Muscle of leg (tissue), 11 donors: ENCODE results near the gene TMSB4X. TPM values are rescaled to one million over a fixed set of nuclear protein-coding genes. Genes with fewer than 3 reads are reported as not detected.
"Not testable (repeated sequence)": the region's sequence is repeated elsewhere in the genome, so short reads cannot be mapped to it uniquely, and the experiment has no call there.

ENCODE experiments used
- DNase-seq: peaks from one replicate; pipeline ENCODE4 v3.0.0; 2013
- H3K27ac ChIP-seq: one replicate; pipeline ENCODE4 v1.5.1; 2013; ENCODE audit warnings: mild to moderate bottlenecking, low read length, control low read depth
- H3K27me3 ChIP-seq: one replicate; pipeline ENCODE4 v1.6.1; 2013; ENCODE audit warnings: low read length; ENCODE audit not compliant: control insufficient read depth, insufficient read depth
- H3K36me3 ChIP-seq: one replicate; pipeline ENCODE4 v1.6.1; 2013; ENCODE audit warnings: low read length; ENCODE audit not compliant: control insufficient read depth, insufficient read depth
- H3K4me1 ChIP-seq: one replicate; pipeline ENCODE4 v1.6.1; 2013; ENCODE audit warnings: low read length; ENCODE audit not compliant: control insufficient read depth, insufficient read depth
- H3K4me3 ChIP-seq: one replicate; pipeline ENCODE4 v1.5.1; 2013; ENCODE audit warnings: low read length, control low read depth
- H3K9me3 ChIP-seq: replicated peaks from 2 replicates; pipeline ENCODE4 v1.6.1; 2013; ENCODE audit warnings: low read depth, low read length; ENCODE audit not compliant: control insufficient read depth
- WGBS: methylation state at CpG from one replicate; pipeline ENCODE4 v1.1.5; 2013; ENCODE audit warnings: missing lambda C conversion rate; ENCODE audit not compliant: insufficient coverage; 5-methylcytosine and 5-hydroxymethylcytosine counted together
- polyA plus RNA-seq, 8 donors: library from polyadenylated mRNA; unstranded; fragments of 120-200 nt; gene quantifications; one replicate each; pipeline versions ENCODE4 v1.2.1 to v1.2.3, GENCODE V29; 2013; ENCODE audit warnings: inconsistent platforms in 1 of 8, low replicate concordance in 1 of 8; ENCODE audit not compliant: insufficient read length in 8 of 8, insufficient read depth in 1 of 8
- total RNA-seq: library from RNA; stranded (reverse); fragments of 120-200 nt; gene quantifications from one replicate; pipeline ENCODE4 v1.2.4, GENCODE V29; 2013

TMSB4X gene
- total and polyA plus RNA-seq, 9 donors, result 996 to 1,896 (median 1,301) TPM

- H3K27me3 ChIP-seq, result peaks cover 34% of the 10 kb centered on the region
- peak overlapping the region; percentile 91 for H3K27ac ChIP-seq
- H3K36me3 ChIP-seq, result no peaks in the 10 kb centered on the region
- H3K4me3 ChIP-seq, result peak overlapping the region; percentile 85
- H3K9me3 ChIP-seq, result no peaks in the 10 kb centered on the region
- 26% methylated on average over 11 of the region's 13 CpGs for WGBS
- peak; percentile 60 for DNase-seq
- peaks cover 12% of the 10 kb centered on the region for H3K4me1 ChIP-seq
These were observed 560 bp upstream of the TMSB4X start for GRCh38 chrX:12974305-12974795.

GRCh38 chrX:12975670-12975965 lies 708 bp downstream of the TMSB4X start:
- H3K4me3 ChIP-seq, result peak overlapping the region; percentile 85
- peak overlapping the region; percentile 97 for H3K27ac ChIP-seq
- H3K9me3 ChIP-seq, result no peaks in the 10 kb centered on the region
- H3K36me3 ChIP-seq, result no peaks in the 10 kb centered on the region
- H3K4me1 ChIP-seq, result peaks cover 11% of the 10 kb centered on the region
- H3K27me3 ChIP-seq, result peaks cover 35% of the 10 kb centered on the region
- 12% methylated on average over 18 of the region's 26 CpGs for WGBS
- DNase-seq, result no peak

- WGBS, result 10% methylated on average over 23 of the region's 34 CpGs
- Histone ChIP-seq H3K4me1 (peaks cover 9% of the 10 kb centered on the region), H3K27ac (peak overlapping the region; percentile 97), H3K4me3 (peak overlapping the region; percentile 85), H3K36me3 (no peaks in the 10 kb centered on the region), H3K27me3 (peaks cover 35% of the 10 kb centered on the region), H3K9me3 (no peaks in the 10 kb centered on the region)
- DNase-seq, result peak; percentile 75
These were observed 1.2 kb downstream of the TMSB4X start for GRCh38 chrX:12975991-12976558.

GRCh38 chrX:12976819-12977732 lies 2.2 kb downstream of the TMSB4X start:
- H3K4me3 ChIP-seq, result peak overlapping the region; percentile 85
- not testable (repeated sequence) for H3K9me3 ChIP-seq, H3K4me1 ChIP-seq, DNase-seq, H3K36me3 ChIP-seq
- H3K27me3 ChIP-seq, result peaks cover 36% of the 10 kb centered on the region
- 0% methylated on average over 1 of the region's 12 CpGs for WGBS
- H3K27ac ChIP-seq, result peak overlapping the region; percentile 97

- no peak for DNase-seq
- Histone ChIP-seq H3K4me3 (peak overlapping the region; percentile 0), H3K4me1 (peaks cover 6% of the 10 kb centered on the region), H3K27me3 (peaks cover 38% of the 10 kb centered on the region), H3K27ac (peak overlapping the region; percentile 84), H3K9me3 (no peaks in the 10 kb centered on the region), H3K36me3 (no peaks in the 10 kb centered on the region)
- WGBS, result 56% methylated on average over 3 of the region's 9 CpGs
These were observed 2.9 kb downstream of the TMSB4X start for GRCh38 chrX:12977761-12978204.

- Histone ChIP-seq H3K4me3 (peak overlapping the region; percentile 0), H3K36me3 (no peaks in the 10 kb centered on the region), H3K9me3 (no peaks in the 10 kb centered on the region), H3K4me1 (peaks cover 4% of the 10 kb centered on the region), H3K27me3 (peaks cover 41% of the 10 kb centered on the region), H3K27ac (peak overlapping the region; percentile 84)
- WGBS, result 26% methylated on average over 6 of the region's 14 CpGs
- peak; percentile 77 for DNase-seq
These were observed 3.5 kb downstream of the TMSB4X start for GRCh38 chrX:12978205-12979025.

GRCh38 chrX:12979026-12979607 lies 4.2 kb downstream of the TMSB4X start:
- no peaks in the 10 kb centered on the region for H3K9me3 ChIP-seq
- H3K36me3 ChIP-seq, result no peaks in the 10 kb centered on the region
- H3K4me3 ChIP-seq, result no peak overlapping the region
- H3K27ac ChIP-seq, result peak overlapping the region; percentile 84
- WGBS, result no CpG with 5 or more reads among the region's 4 CpGs
- peaks cover 4% of the 10 kb centered on the region for H3K4me1 ChIP-seq
- DNase-seq, result peak; percentile 49
- peaks cover 40% of the 10 kb centered on the region for H3K27me3 ChIP-seq

- WGBS, result 20% methylated on average over 1 of the region's 6 CpGs
- Histone ChIP-seq H3K27me3 (peaks cover 40% of the 10 kb centered on the region), H3K27ac (peak overlapping the region; percentile 84), H3K4me1 (peaks cover 5% of the 10 kb centered on the region), H3K4me3 (no peak overlapping the region), H3K36me3 (no peaks in the 10 kb centered on the region), H3K9me3 (no peaks in the 10 kb centered on the region)
- DNase-seq, result no peak
These were observed 4.7 kb downstream of the TMSB4X start for GRCh38 chrX:12979616-12980015.

GRCh38 chrX:12980039-12980438 lies 5.1 kb downstream of the TMSB4X start:
- not testable (repeated sequence) for H3K4me1 ChIP-seq, H3K4me3 ChIP-seq, H3K9me3 ChIP-seq, H3K36me3 ChIP-seq, DNase-seq
- peaks cover 37% of the 10 kb centered on the region for H3K27me3 ChIP-seq
- WGBS, result 82% methylated on average over 6 of the region's 9 CpGs
- H3K27ac ChIP-seq, result peak overlapping the region; percentile 84
